Fibroblast of upper back skin (primary cell): ENCODE results near the gene CTNND2.

Experiments
- DNase-seq: peaks from one replicate; pipeline ENCODE4 v3.0.0-alpha.2; 2013

CTNND2 gene, protein sequence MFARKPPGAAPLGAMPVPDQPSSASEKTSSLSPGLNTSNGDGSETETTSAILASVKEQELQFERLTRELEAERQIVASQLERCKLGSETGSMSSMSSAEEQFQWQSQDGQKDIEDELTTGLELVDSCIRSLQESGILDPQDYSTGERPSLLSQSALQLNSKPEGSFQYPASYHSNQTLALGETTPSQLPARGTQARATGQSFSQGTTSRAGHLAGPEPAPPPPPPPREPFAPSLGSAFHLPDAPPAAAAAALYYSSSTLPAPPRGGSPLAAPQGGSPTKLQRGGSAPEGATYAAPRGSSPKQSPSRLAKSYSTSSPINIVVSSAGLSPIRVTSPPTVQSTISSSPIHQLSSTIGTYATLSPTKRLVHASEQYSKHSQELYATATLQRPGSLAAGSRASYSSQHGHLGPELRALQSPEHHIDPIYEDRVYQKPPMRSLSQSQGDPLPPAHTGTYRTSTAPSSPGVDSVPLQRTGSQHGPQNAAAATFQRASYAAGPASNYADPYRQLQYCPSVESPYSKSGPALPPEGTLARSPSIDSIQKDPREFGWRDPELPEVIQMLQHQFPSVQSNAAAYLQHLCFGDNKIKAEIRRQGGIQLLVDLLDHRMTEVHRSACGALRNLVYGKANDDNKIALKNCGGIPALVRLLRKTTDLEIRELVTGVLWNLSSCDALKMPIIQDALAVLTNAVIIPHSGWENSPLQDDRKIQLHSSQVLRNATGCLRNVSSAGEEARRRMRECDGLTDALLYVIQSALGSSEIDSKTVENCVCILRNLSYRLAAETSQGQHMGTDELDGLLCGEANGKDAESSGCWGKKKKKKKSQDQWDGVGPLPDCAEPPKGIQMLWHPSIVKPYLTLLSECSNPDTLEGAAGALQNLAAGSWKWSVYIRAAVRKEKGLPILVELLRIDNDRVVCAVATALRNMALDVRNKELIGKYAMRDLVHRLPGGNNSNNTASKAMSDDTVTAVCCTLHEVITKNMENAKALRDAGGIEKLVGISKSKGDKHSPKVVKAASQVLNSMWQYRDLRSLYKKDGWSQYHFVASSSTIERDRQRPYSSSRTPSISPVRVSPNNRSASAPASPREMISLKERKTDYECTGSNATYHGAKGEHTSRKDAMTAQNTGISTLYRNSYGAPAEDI (N-terminal part only)

DNA sequence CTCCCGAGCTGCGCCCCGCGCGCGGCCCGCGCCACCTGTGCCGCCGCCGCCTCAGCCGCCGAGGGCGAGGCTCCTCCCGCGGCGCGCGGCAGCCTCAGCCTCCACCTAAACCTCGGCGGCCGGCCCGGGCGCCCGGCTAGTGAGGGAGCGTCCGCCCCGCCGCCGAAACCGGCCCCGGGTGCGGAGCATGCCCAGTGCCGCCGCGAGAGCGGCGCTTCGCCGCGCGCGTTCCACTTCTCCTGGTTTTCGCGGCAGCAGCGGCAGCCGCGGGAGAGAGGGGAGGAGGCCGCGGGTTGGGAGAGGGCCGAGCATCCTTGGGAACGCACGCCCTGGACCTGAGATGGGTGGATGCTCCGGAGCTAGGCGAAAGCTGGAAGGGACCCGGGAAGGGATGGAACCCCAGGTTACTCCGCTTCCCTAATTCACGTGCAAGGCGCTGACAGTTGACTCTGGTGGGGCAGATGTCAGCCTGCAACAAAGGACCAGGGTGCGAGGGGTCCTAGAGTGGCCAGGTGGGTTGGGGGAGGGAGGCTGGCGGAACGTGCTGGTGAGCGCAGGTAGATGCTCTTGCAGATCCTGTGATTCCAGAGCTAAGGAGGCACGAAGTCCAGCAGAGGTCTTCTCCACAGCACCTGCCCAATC is at the start of gene CTNND2:
Gene CTNND2, minus strand, starts transcription at position 182 of the 642 bp plus-strand sequence. CDS start 593 bp downstream, outside the sequence.
- no peak for DNase-seq

DNA sequence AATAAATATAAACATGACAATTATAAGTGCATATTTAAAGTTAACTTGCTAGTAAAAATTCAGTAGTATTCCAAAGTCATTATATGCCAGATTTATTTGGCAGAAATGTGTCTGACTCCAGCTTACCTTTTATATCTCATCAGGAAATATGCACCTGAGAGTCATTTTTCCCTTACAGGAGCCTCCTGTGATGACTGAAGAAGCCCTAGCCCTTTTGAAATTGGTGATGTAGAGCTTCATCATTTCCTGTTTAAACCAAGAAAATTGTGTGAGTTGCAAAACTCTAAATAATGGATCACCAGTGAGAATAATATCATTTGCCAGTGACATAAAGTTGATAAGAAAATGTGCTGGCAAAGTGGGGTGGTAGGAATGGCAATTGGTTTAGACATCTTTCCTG is 42.1 kb upstream of the CTNND2 start:
- DNase-seq = no peak

DNA sequence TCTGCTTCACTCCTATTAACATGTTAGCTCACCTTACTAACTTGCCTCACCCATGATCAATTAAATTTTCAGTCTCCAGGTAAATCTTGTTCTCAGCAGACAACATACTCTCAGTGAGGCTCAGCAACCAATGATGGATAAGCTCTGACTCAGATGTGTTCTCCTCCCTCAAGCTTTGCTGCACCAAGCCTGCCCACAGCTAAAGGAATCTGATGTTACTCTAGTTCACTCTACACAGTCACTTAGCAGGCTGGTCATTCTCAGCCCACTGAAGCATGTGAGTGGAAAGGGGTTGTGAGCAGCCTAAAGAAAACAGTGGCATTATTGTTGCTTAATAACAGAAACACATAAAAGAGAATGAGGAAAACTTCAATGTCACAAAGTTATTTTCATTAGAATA is 37.3 kb upstream of the CTNND2 start:
- no peak for DNase-seq

DNA sequence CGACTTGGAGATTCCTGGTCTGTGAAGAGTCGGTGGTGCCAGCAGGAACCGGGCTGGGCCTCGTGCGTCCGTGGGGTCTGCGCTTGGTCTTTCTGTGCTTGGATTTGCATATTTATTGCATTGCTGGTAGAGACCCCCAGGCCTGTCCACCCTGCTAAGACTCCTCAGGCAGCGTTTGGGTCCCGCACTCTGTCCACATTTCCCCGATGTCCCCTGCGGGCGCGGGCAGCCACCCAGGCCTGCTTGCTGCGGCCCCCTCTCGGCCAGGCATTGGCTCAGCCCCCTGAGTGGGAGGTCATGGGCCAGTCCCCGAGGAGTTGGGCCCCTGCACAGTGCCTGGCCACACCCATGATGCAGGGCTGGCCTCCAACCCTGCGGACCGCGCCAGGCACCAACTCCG is 27.4 kb upstream of the CTNND2 start:
- no peak for DNase-seq

DNA sequence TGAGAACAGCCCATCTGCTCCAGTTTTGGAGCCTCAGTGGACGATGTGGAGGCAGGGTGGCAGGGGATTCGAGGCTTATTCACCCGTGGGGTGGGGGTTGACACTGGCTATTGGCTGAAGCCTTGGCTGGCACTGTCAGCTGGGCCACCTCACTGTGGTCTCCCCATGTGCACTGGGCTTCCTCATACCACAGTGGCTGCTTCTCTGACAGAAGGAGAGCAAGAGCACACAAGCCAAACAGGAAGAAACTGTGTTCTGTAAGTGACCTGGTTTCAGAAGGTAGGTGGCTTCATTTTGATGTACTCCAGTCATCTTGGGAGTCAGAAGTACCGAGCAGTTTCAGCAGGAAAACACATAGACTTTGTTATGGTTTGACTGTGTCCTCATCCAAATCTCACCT is 24.7 kb upstream of the CTNND2 start:
- DNase-seq = no peak

DNA sequence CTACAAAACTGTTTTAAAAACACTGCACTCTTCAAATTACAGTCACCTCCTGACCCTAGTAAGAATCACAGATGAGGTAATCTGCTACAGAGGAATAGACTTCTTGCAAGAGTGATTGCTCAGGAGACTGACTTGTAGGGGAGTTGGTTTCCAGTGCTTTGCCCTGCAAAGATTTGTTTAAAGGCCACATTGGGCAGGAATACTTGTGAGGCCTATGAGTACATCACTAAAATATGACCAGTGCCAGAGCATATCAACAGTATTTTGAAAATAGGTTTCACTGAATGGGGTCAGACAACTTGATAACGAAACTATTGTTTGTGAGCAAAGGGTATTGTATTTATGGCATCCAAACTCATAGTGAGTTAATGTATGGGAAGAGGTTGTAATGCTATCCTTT is 21.5 kb upstream of the CTNND2 start:
- DNase-seq = no peak

DNA sequence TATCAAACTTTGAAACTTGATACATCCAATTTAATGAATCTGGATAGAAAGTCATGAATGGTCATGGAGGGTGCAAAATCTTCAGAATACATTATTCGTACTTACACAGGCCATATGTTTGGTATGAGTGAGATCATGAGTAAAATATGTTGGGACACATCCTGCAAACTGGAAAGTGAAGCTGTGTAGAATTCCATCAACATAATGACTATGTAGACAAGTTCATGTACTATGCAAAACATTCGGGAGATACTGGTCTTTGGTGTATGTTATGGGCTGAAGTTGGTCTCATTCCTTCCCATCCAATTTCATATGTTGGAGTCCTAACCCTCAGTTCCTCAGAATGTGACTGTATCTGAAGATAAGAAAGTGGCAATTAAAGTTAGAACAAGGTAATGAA is 18.1 kb upstream of the CTNND2 start:
- no peak for DNase-seq

DNA sequence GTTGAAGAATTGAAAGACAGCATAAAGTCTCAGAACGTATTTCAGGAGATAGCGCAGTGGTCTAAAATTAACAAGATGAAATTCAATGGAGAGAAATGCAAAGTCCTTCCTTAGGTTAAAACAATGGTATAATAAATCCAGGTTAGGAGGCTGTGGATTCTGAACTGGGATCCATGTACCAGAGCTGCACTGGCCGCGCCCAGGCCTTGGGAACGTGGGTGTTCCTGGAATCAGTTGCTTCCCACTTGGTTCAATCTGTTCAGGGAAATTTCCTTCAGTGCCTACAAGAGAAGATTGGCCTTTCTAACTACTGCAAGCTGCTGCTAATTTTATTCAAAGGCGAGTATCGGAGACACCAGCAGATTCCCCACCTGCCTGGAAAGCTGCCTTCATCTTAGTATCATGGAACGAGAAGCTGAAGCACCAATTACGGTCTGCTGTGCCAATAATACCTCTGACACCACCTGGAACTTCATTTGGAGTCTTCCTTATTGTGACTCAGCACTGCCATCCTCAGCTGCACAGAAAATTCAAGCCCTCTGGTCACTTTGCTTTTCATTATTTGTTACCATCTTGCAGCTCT is 14.3 kb upstream of the CTNND2 start:
- no peak for DNase-seq

DNA sequence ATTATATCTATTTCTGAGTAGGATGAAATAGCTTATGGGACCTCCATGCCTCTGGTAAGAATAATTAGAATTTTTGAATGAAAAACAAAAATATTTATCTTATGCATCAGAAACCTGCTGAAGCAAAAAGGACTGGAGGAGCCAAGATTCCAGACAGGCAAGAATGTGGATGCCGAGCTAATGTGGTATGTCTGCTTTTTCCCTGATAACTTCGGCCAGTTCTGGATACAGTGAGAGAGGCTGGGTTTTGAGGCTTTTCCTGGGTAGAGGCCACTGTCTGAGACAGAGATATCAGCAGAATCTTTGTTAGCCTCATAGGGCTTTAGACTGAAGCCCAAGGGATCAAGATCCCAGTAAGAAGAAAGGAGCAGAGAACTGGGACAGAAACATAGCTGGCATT is 5.2 kb upstream of the CTNND2 start:
- DNase-seq = no peak

DNA sequence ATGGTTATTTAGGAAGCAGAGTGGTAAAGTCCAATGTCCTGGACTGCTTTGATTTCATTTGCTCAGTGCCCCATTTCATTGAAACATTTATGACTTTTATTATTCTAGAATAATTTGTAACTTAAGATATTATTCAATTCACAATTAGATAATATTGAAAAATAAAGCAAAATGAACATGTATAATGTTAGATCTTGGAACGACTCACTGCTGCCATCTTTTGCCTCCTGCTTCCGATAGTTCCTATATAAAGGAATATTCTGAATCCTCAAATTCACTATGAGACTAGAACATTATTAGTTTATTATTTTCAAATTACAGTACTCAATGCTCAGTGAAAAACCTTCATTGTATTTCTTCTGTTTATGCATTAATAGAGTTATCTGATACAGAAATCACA is 2.3 kb upstream of the CTNND2 start:
- DNase-seq = no peak

DNA sequence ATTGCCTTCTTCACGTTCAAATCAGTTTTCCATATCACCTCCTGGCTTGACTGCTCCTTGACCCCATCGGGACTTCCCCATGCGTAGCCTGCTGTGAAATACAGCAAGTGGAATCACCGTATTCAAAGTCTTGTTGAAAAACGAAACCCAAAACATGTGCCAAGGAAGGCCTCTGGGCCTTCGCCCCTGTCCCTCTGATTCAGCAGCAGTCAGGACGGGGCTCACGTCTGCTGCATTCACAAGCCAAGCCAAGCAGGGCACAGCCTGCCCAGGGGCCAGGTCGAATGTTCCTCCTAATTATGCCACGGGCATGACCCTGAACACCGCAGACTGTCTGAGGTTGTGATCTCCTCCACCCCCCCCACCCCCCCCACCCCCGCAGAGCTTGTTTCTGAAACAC is 960 bp upstream of the CTNND2 start:
- DNase-seq = no peak

DNA sequence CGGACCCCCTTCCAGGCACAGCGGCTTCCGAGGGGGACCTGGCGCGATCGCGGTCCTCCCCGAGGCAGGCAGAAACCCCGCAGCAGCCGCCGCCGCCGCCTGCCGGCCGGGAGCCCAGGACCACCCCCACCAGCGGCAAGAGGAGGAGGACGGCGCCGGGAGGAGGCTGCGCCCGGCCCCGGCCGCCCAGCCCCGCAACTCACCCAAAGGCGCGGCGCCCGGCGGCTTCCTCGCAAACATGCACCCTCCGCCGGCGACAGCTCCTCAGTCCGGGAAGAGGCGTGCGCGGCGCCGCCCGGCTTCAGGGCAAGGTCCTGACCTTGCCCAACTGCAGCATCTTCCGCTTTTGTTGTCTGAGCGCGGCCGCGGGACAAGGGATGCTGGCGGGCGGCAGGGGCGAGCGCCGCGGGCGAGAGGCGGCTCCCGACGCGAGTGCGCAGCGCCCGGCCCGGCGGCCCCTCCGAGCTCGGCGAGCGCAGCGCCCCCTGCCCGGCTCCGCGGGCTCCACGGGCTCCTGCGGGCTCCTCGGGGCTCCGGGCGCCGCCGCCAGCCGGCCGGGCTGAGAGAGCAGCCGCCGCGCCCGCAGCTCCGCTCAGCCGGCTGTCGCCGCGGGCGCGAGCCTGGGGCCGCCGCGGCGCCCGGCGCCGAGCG is 507 bp downstream of the CTNND2 start:
- DNase-seq = no peak

DNA sequence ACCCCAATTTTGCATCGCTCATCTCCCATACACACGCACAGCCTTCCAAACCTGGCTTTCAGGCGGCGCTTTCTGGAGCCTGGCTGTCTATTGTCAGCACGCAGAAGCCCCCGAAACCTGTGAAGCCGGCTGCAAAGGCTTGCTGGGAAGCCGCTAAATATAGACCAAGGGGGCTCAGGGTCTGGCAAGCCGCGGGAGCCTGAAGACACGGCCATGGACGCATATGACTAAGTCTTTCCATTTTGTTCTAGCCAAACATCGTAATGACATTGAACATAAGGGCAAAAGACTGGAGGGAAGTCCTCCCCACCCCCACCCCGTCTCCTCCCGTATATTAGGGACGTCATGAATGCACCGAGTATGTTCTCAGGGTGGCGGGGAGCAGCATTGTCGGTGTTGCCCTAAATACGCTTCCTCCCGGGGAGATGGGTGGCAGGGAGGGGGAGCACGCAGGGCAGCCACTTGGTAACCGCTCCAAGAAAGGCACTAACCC is 1.1 kb downstream of the CTNND2 start:
- no peak for DNase-seq

DNA sequence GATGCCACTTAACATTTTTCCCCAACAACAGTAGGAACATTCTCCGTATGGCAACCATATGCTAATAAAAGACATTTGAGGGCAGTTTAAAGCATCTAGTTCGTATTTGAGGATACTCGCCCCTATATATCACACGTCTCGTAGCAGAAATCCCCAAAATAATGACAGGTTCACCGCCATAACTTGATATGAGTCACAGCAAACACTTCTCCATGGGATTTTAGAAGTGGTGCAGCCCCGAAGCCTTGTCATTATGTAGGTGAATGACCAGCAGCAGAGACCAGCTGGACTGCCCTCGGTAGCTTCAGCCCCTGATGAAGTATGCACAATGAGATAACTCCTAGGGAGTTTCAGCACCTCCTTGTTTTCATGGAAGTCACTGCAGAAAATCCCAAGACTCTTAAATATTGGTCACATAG is 2.0 kb downstream of the CTNND2 start:
- no peak for DNase-seq

DNA sequence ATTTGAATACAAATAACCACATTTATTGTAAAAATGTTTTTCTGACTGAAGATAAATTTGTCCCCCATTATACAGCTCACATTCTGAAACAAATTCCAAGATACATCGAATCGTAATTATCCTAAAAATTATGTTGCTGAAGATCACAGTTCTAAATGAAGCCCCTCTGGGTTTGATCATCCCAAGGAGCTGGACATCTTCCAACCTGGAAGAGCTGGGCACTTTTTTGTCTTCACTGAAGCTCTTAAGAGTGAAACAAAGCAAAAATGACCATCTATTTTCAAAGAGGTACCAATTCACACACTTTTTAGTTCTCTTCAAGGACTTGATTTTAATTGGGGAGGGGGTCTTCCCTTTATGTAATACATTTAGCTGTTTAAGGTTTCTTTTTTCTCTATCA is 5.5 kb downstream of the CTNND2 start:
- DNase-seq = no peak

DNA sequence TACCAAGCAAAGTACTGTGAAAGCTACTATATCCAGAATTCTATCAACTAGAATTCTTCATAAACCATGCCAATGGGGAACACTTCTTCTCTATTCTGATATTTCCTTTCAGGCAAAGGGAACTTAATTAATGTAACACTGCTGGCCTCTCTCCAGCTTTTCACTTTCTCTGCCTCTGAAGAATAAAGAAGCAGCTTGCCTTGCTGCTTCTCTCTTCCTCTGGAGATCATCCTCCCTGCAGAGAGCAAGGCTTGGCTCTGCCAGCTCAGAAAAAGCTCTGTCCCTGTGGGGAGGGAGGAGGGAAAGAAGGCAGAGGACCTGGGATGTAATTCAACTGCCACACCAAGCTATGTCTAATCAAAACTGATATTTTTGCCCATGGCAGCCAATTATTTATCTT is 6.5 kb downstream of the CTNND2 start:
- no peak for DNase-seq

DNA sequence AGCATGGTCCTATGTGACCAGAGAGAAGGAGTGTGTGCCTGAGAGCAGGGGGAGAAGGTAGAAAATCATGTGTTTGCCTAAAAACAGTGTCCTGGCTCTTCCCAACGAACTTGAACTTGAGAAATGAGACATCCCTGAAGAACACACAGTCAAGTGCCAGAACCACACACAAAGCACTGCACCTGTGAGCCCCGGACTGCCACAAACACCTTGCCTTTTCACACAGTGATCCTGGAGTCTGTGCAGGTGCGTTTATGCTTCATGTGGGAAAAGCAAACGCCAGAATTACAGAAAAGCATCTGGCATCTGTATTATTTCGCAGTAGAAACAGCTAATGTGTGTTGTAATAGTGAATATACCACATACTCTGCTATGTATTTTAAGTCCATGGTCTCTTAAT is 9.3 kb downstream of the CTNND2 start:
- DNase-seq = no peak

DNA sequence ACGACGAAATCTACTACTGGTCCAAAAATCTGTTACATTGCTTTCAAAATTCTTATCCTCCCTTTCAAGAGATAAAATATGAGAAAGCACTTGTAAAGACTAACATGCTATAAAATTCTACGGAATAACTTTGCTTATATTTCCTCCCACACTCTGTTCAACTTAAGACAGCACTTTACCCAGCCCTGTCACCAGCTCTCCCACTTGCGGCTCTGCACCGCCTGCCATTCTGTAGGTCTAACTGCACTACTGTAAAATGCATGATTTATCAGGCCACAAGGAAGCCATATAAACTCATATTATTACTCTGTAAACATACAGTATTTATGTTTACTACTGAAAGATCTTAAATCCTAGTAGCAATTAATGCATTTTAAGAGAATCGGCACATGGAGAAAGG is 11.4 kb downstream of the CTNND2 start:
- no peak for DNase-seq

DNA sequence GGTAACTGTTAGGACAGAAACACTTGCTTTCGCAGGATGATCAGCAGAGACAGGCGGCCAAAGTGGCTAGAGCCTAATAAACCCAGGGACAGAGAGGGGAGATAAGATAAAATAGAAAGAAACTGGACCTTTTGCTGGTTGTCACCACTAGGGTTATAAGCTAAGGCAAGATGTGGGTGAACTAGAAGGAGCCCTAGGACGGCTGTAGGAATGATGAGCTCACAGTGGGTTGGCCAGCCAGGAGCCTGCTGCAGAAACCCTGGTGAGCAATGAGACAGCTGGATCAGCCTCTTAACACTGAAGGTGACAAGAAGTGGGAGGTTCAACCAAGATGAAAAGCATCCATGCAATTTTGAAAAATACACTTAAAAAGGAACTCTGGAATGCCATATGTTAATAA is 13.5 kb downstream of the CTNND2 start:
- DNase-seq = no peak

DNA sequence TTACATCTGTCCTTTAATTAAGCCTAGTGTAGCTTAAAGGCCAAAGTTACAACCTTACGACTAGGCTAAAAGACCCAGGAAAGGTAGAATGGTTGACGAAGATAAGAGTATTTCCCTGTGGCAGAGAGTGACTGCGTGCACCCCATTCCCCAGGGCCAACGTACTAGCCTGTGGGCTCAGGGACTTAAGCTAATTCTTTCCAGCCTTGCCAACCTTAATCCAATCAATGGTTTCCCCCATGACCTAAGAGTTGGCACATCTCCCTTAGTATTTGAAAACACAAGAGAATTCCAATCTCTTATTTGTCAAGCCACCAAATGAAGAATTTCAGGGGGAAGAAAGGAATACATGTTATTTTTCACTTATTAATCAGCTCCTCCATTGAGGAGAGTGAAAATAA is 16.0 kb downstream of the CTNND2 start:
- no peak for DNase-seq

DNA sequence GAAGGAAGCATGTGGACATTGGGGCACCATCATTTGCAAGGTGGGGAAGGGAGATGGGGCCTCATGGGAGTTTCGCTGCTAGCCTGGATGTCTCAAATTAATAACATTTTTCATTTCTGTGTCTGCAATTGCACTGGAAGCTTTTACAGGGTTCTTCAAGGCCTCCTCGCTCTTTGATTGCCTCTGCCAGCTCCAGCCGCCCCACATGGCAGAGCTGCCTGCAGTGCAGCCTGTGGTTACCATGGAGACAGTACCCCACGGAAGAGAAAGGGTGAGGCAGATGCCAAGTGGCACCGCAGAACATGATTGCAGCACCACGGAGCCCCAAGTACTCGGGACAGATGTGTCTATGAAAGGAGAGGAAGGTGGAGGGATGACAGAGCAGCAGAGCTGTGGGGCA is 25.4 kb downstream of the CTNND2 start:
- DNase-seq = no peak

DNA sequence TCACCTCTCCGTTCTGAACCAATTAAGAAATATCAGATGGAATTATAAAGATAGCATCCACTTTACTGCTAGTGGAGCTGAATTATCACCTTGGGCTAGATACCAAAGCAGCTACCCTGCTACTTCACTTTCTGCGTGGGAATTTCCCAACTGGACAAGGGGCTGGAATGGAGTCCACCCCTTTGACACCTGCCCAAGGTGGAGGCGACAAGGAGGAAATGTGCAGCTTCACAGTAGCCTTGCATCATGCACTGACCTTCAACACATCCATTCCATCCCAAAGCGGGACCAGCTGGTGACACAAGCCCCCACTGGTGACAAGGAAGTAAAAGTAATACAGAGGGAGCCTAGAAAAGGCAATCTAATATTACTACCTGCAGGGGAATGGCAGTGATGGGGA is 30.7 kb downstream of the CTNND2 start:
- no peak for DNase-seq
